H1 (cell line): Measurements from ENCODE around the gene DUSP1.

Experiments
- ATF3 ChIP-seq: IDR thresholded peaks from 2 replicates; pipeline ENCODE4 v1.6.1; 2011; ENCODE audit warnings: low read depth, mild to moderate bottlenecking, low read length; ENCODE audit not compliant: insufficient read depth
- CEBPB ChIP-seq: IDR thresholded peaks from 2 replicates; pipeline ENCODE4 v1.6.1; 2012; ENCODE audit warnings: low read depth, low read length
- CREB1 ChIP-seq: IDR thresholded peaks from 2 replicates; pipeline ENCODE4 v1.6.1; 2012; ENCODE audit warnings: inconsistent platforms
- CTCF ChIP-seq, 3 experiments: IDR thresholded peaks; 1 replicate in 2 of 3; 2 replicates in 1 of 3; pipeline versions ENCODE4 v1.5.1 to v1.6.1; 2011; ENCODE audit warnings: low read length in 3 of 3, mild to moderate bottlenecking in 3 of 3, inconsistent platforms in 2 of 3, low read depth in 1 of 3, moderate library complexity in 1 of 3; ENCODE audit not compliant: insufficient read depth in 1 of 3; ENCODE audit errors: control extremely low read depth in 1 of 3
- EP300 ChIP-seq, 2 experiments: IDR thresholded peaks; 1 replicate in 1 of 2; 2 replicates in 1 of 2; pipeline ENCODE4 v1.6.1; 2011 to 2012; ENCODE audit warnings: low read depth in 2 of 2, low read length in 2 of 2, mild to moderate bottlenecking in 2 of 2, borderline replicate concordance in 1 of 2, inconsistent platforms in 1 of 2, moderate library complexity in 1 of 2
- EZH2 ChIP-seq: fragments of 200-600 bp; sonication (generic); IDR thresholded peaks from 2 replicates; pipeline ENCODE4 v1.7.1; 2012; ENCODE audit warnings: low read depth, mild to moderate bottlenecking, moderate library complexity, low read length, inconsistent platforms; ENCODE audit not compliant: severe bottlenecking
- GTF2F1 ChIP-seq: IDR thresholded peaks from 2 replicates; pipeline ENCODE4 v1.6.1; 2012; ENCODE audit warnings: low read depth, low read length, improper control_type of control experiment, borderline replicate concordance
- HDAC2 ChIP-seq, 2 experiments: fragments of 300-600 bp in 1 of 2; sonication (generic) in 1 of 2; IDR thresholded peaks; 2 replicates each; pipeline ENCODE4 v1.6.1; 2011 to 2012; ENCODE audit warnings: low read depth in 2 of 2, low read length in 2 of 2, mild to moderate bottlenecking in 2 of 2, moderate library complexity in 2 of 2, borderline replicate concordance in 1 of 2, inconsistent platforms in 1 of 2
- MAX ChIP-seq: IDR thresholded peaks from 2 replicates; pipeline ENCODE4 v1.6.1; 2012; ENCODE audit warnings: inconsistent platforms
- POLR2AphosphoS5 ChIP-seq: IDR thresholded peaks from 2 replicates; pipeline ENCODE4 v1.6.1; 2011; ENCODE audit warnings: low read depth, low read length
- RAD21 ChIP-seq, 2 experiments: IDR thresholded peaks in 1 of 2; conservative IDR thresholded peaks in 1 of 2; 2 replicates each; pipeline ENCODE4 v1.6.1; 2011; ENCODE audit warnings: low read depth in 2 of 2, low read length in 2 of 2, improper control_type of control experiment in 1 of 2, inconsistent platforms in 1 of 2, mild to moderate bottlenecking in 1 of 2, moderate library complexity in 1 of 2
- RNF2 ChIP-seq: fragments of 200-900, 300-1000 bp; sonication (generic); IDR thresholded peaks from 2 replicates; pipeline ENCODE4 v1.7.1; 2016; ENCODE audit warnings: borderline replicate concordance, low read depth, mild to moderate bottlenecking, antibody characterized with exemption, low read length; ENCODE audit not compliant: poor library complexity, severe bottlenecking; ENCODE audit errors: missing control alignments
- TAF1 ChIP-seq: IDR thresholded peaks from 2 replicates; pipeline ENCODE4 v1.6.1; 2011; ENCODE audit warnings: mild to moderate bottlenecking, low read depth, low read length
- YY1 ChIP-seq: IDR thresholded peaks from 2 replicates; pipeline ENCODE4 v1.6.1; 2011; ENCODE audit warnings: low read depth, mild to moderate bottlenecking, low read length

- no peak for TF ChIP-seq YY1
- no peak for TF ChIP-seq CEBPB
- no peak for TF ChIP-seq ATF3
- TF ChIP-seq CTCF (IDR thresholded peaks at IDR 0.05; ENCODE audit: control extremely low read depth in 1 of 3, insufficient read depth in 1 of 3, low read depth in 1 of 3, low read length in 3 of 3), result no peak
- TF ChIP-seq TAF1, result no peak
- no peak for TF ChIP-seq RAD21 (IDR thresholded peaks at IDR 0.05 in 1 of 2, conservative IDR thresholded peaks at IDR 0.05 in 1 of 2; ENCODE audit: low read depth in 2 of 2, low read length in 2 of 2)
- TF ChIP-seq POLR2AphosphoS5, result no peak
- TF ChIP-seq MAX, result no peak
- no peak for TF ChIP-seq HDAC2 (IDR thresholded peaks at IDR 0.05; ENCODE audit: borderline replicate concordance in 1 of 2, low read depth in 2 of 2, low read length in 2 of 2)
- TF ChIP-seq EZH2, result no peak
- no peak for TF ChIP-seq CREB1
- no peak for TF ChIP-seq EP300 (IDR thresholded peaks at IDR 0.05; ENCODE audit: borderline replicate concordance in 1 of 2, low read depth in 2 of 2, low read length in 2 of 2)
- TF ChIP-seq GTF2F1, result no peak
- no peak for TF ChIP-seq RNF2
Observed at GRCh38 chr5:172815631-172816030, 44.6 kb upstream of the DUSP1 start.
